Common myeloid progenitor, CD34-positive (primary cell): ENCODE data around the gene GLYAT.
"Not testable (repeated sequence)": the region's sequence is repeated elsewhere in the genome, so short reads cannot be mapped to it uniquely, and the experiment has no call there.

Experiments used
- CTCF ChIA-PET: fragments of 350-600 bp; sonication (Branson Sonifier 250); formaldehyde crosslinking; loops from one replicate; lab custom pipeline; 2021; ENCODE audit warnings: antibody characterized with exemption; lab: Charles Lee
- POLR2A ChIA-PET: fragments of 350-600 bp; sonication (Branson Sonifier 250); formaldehyde crosslinking; loops from one replicate; lab custom pipeline; 2021; ENCODE audit warnings: antibody characterized with exemption; lab: Charles Lee
- DNase-seq, 3 donors: peaks; one replicate each; pipeline versions ENCODE4 v3.0.0 to v3.0.0-alpha.2; 2013
- H3K27ac ChIP-seq, 2 experiments: 1 replicate in 1 of 2; 2 replicates in 1 of 2; pipeline ENCODE4 v1.7.0; 2013; ENCODE audit warnings: inconsistent platforms in 2 of 2, low read length in 2 of 2, mild to moderate bottlenecking in 2 of 2, low read depth in 1 of 2, moderate library complexity in 1 of 2; ENCODE audit not compliant: severe bottlenecking in 2 of 2, insufficient read depth in 1 of 2, poor library complexity in 1 of 2
- H3K27me3 ChIP-seq, 5 experiments: replicated peaks in 2 of 5; 1 replicate in 3 of 5; 2 replicates in 2 of 5; pipeline versions ENCODE4 v1.6.1 to v1.7.0; 2013; ENCODE audit warnings: low read length in 4 of 5, mild to moderate bottlenecking in 2 of 5, moderate library complexity in 2 of 5, inconsistent platforms in 1 of 5; ENCODE audit not compliant: insufficient read depth in 5 of 5, control insufficient read depth in 4 of 5
- H3K36me3 ChIP-seq, 4 experiments: 1 replicate in 2 of 4; 2 replicates in 2 of 4; pipeline versions ENCODE4 v1.6.1 to v1.7.0; 2013; ENCODE audit warnings: low read length in 3 of 4, control low read depth in 1 of 4, mild to moderate bottlenecking in 1 of 4; ENCODE audit not compliant: control insufficient read depth in 4 of 4, insufficient read depth in 4 of 4
- H3K4me1 ChIP-seq, 4 experiments: 1 replicate in 3 of 4; 2 replicates in 1 of 4; pipeline versions ENCODE4 v1.6.1 to v1.7.1; 2013; ENCODE audit warnings: low read length in 3 of 4, mild to moderate bottlenecking in 3 of 4, control low read depth in 1 of 4, inconsistent platforms in 1 of 4, moderate library complexity in 1 of 4; ENCODE audit not compliant: control insufficient read depth in 4 of 4, insufficient read depth in 4 of 4; ENCODE audit errors: control extremely low read depth in 1 of 4
- H3K4me3 ChIP-seq, 7 experiments: 1 replicate in 4 of 7; 2 replicates in 3 of 7; pipeline versions ENCODE4 v1.5.1 to v1.7.0; 2013; ENCODE audit warnings: mild to moderate bottlenecking in 7 of 7, low read length in 6 of 7, moderate library complexity in 6 of 7, inconsistent platforms in 2 of 7, low read depth in 2 of 7, control low read depth in 1 of 7; ENCODE audit not compliant: insufficient read depth in 4 of 7, control insufficient read depth in 1 of 7; ENCODE audit errors: extremely low read depth in 1 of 7
- H3K9me3 ChIP-seq, 5 experiments: 1 replicate in 4 of 5; 2 replicates in 1 of 5; pipeline versions ENCODE4 v1.6.1 to v1.7.1; 2013; ENCODE audit warnings: low read length in 4 of 5, mild to moderate bottlenecking in 2 of 5, inconsistent platforms in 1 of 5, low read depth in 1 of 5, moderate library complexity in 1 of 5; ENCODE audit not compliant: control insufficient read depth in 4 of 5, insufficient read depth in 2 of 5; ENCODE audit errors: control extremely low read depth in 1 of 5
- WGBS: methylation state at CpG from one replicate; pipeline ENCODE4 v1.1.5; 2013; ENCODE audit not compliant: insufficient coverage; 5-methylcytosine and 5-hydroxymethylcytosine counted together

The GLYAT gene

DNA sequence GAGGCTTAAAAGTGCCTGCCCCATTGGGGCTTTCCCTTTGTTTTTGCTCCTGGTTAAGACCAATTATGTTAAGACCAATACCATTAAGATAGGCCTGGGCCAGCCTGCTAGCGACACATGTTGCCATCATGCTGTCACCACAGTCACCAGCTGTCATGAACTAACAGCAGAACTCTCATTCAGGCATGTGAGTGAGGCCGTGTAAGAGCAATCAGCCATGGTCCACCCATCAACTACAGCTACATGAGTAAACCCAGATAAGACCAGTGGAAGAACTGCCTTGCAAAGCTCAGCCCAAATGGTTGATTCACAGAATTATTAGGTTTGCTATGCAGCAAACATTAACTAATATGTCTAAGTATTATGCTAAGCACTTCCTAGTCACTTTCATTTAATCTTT is 19.9 kb downstream of the GLYAT start:
- DNase-seq, result no peak
- ChIA-PET POLR2A (no interaction called here), CTCF (interaction anchor here (1.4 kb wide), 1 partner anchor 50 kb away, joined by 3 read pairs; no protein-coding TSS in a partner anchor)
- no peaks in the 10 kb centered on the region for H3K36me3 ChIP-seq
- 83% methylated on average over 1 of the region's 2 CpGs for WGBS
- no peaks in the 10 kb centered on the region for H3K27me3 ChIP-seq
- no peak overlapping the region for H3K4me3 ChIP-seq
- no peak overlapping the region for H3K27ac ChIP-seq
- H3K4me1 ChIP-seq, result no peaks in the 10 kb centered on the region
- peaks cover 0 to 3% (median 0%) of the 10 kb centered on the region in 5 experiments for H3K9me3 ChIP-seq

DNA sequence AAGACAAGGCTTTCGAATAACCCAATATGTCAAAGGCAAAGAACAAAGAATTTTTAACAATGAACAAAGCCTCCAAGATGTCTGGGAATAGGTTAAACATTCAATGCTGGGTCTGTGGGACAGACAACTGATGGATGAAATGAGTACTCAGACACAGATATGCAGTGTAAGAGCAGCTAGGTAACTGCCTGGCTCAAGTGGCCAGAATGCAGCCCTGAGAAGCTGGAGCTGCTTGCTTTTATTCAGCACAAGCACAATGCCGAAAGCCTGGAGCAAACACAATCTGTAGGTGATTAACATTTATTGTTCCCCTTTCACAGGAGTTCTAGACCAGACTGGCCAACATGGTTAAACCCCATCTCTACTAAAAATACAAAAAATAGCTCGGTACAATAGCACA is 24.0 kb downstream of the GLYAT start:
- peaks cover 0 to 21% (median 4%) of the 10 kb centered on the region in 5 experiments for H3K9me3 ChIP-seq
- H3K36me3 ChIP-seq, result no peaks in the 10 kb centered on the region
- H3K27ac ChIP-seq, result no peak overlapping the region
- no peaks in the 10 kb centered on the region for H3K27me3 ChIP-seq
- ChIA-PET POLR2A (no interaction called here), CTCF (no interaction called here)
- H3K4me1 ChIP-seq, result no peaks in the 10 kb centered on the region
- DNase-seq, result no peak
- no peak overlapping the region for H3K4me3 ChIP-seq
- 92% methylated on average over 2 of the region's 3 CpGs for WGBS

DNA sequence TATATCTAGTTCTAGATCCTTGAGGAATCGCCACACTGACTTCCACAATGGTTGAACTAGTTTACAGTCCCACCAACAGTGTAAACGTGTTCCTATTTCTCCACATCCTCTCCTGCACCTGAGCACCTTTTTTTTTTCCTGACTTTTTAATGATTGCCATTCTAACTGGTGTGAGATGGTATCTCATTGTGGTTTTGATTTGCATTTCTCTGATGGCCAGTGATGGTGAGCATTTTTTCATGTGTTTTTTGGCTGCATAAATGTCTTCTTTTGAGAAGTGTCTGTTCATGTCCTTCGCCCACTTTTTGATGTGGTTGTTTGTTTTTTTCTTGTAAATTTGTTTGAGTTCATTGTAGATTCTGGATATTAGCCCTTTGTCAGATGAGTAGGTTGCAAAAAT is 34.9 kb downstream of the GLYAT start:
- H3K27ac ChIP-seq, H3K36me3 ChIP-seq, POLR2A ChIA-PET, H3K4me3 ChIP-seq, CTCF ChIA-PET, H3K9me3 ChIP-seq, DNase-seq, H3K27me3 ChIP-seq: not testable (repeated sequence)
- peaks cover 2 to 23% (median 15%) of the 10 kb centered on the region in 4 experiments for H3K4me1 ChIP-seq
- no CpG with 5 or more reads among the region's 3 CpGs for WGBS

DNA sequence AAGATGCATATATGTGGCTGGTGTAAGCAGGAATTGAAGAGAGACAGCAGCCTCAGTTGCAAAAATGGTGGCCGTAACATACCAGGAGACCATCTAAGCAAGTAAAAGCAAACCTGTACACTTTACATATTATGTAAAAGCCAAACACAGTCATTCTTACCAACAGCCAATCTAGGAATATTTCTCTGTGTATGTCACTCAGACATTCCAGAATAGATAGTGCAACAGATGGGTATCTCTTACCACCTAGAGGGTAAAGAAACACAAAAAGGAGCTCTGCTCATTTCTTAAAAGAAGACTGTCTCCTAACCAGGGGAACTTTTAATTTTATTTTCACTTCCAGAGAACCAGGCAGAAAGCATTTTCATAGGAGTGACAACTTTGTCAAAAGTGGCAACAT is 38.7 kb downstream of the GLYAT start:
- DNase-seq, result no peak
- Histone ChIP-seq H3K9me3 (no peaks in the 10 kb centered on the region), H3K36me3 (no peaks in the 10 kb centered on the region), H3K4me3 (peak overlapping the region in 1 of 7 experiments; percentile 5), H3K4me1 (peaks cover 11 to 43% (median 23%) of the 10 kb centered on the region in 4 experiments), H3K27me3 (no peaks in the 10 kb centered on the region), H3K27ac (peak overlapping the region in 1 of 2 experiments; percentile 2)
- ChIA-PET POLR2A (no interaction called here), CTCF (interaction anchor here (1.1 to 1.4 kb wide), 2 partner anchors 95 to 208 kb away, joined by 3 read pairs; no protein-coding TSS in a partner anchor)
- no CpG with 5 or more reads among the region's 1 CpG for WGBS

DNA sequence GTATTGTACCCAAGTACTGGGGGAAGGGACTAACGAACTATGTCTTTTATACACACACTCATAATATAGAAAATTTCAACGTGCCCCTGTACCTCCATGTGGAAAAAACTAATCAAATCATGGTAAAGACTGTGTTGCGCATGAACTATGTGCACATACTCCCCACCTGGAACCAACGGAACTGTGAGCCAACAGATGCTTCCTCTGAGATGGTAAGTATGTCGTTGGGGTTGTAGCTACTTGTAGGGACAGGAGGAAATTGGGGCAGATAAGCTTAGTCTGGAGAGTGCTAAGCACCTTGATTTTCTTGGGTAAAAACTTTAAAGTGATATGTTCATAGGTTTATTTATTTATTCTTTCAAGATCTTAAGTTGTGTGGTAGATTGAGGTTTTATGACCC is 40.1 kb downstream of the GLYAT start:
- no peaks in the 10 kb centered on the region for H3K9me3 ChIP-seq
- DNase-seq, result peak; percentile 86 to 99 (median 97)
- H3K4me1 ChIP-seq, result peaks cover 11 to 44% (median 23%) of the 10 kb centered on the region in 4 experiments
- POLR2A ChIA-PET, result no interaction called here
- CTCF ChIA-PET, result interaction anchor here (1.0 to 7.3 kb wide), 3 partner anchors 13 to 208 kb away, joined by 3 to 61 read pairs (median 3); no protein-coding TSS in a partner anchor
- H3K36me3 ChIP-seq, result no peaks in the 10 kb centered on the region
- H3K27me3 ChIP-seq, result no peaks in the 10 kb centered on the region
- peak overlapping the region in 2 of 7 experiments; percentile 48 to 51 for H3K4me3 ChIP-seq
- H3K27ac ChIP-seq, result peak overlapping the region; percentile 63 to 64
- WGBS, result 12% methylated on average over 3 of the region's 5 CpGs

DNA sequence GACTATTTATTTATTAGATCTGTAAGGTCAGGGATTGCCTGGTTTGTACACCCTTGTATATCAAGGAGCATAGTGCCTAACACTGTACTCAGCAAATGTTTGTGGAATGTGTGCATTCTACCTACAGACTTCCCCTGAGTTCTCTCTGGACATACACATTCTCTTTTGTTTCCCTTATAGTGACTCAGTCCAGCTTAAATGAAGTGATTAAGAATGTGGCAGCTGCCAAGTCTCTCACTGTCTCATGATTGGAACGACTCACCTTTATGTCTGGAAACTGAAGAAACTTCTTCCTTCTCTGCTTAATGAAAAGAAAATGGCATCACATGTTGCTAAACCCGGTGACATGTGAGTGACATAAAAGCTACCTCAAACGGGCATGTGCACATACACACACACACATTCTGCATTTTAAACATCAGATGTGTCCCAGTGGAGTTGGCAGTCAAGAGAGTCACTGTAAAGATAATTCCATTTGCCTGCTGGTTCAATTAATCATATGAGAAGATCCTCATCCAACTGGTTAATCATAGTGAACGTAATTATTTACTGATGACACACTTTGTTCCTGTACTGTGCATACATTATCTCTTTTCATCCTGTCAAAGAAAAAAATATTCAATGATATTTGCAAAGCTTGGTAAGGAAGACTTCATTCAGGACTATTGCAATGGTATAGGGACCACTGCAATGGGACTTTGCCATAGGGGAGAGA is 42.8 kb downstream of the GLYAT start:
- Histone ChIP-seq H3K36me3 (no peaks in the 10 kb centered on the region), H3K27me3 (no peaks in the 10 kb centered on the region), H3K4me1 (peaks cover 16 to 50% (median 23%) of the 10 kb centered on the region in 4 experiments), H3K4me3 (no peak overlapping the region), H3K9me3 (no peaks in the 10 kb centered on the region), H3K27ac (no peak overlapping the region)
- ChIA-PET CTCF (interaction anchor here (0.9 to 7.3 kb wide), 5 partner anchors 10 to 212 kb away, joined by 3 to 61 read pairs (median 4); no protein-coding TSS in a partner anchor), POLR2A (interaction anchor here (0.6 kb wide), 1 partner anchor 213 kb away, joined by 3 read pairs; no protein-coding TSS in a partner anchor)
- 88% methylated on average over 2 of the region's 4 CpGs for WGBS
- peak in 1 of 3 donors; percentile 39 for DNase-seq
